WTC11 (cell line): ENCODE results near the gene EFEMP2. TPM values are rescaled to one million over a fixed set of nuclear protein-coding genes. Genes with fewer than 3 reads are reported as not detected.
A peak's percentile ranks its signal among the peaks of the same experiment; 100 is the strongest.

Experiments
- ATAC-seq: fragments of 200-7000 bp; cut with Tn5 transposase; 2 replicates; pipeline ENCODE4 v1.10.0; 2021; ENCODE audit warnings: mild to moderate bottlenecking, moderate library complexity
- CTCF ChIA-PET: fragments of 300-600 bp; sonication (Branson Sonifier 250); formaldehyde crosslinking; loops from one replicate; lab custom pipeline; 2021; ENCODE audit warnings: antibody characterized with exemption; lab: Charles Lee
- POLR2A ChIA-PET: fragments of 350-600 bp; sonication (Branson Sonifier 250); formaldehyde crosslinking; loops from one replicate; lab custom pipeline; 2021; ENCODE audit warnings: antibody characterized with exemption; lab: Charles Lee
- DNase-seq: peaks from one replicate; pipeline ENCODE4 v3.0.0; 2021; ENCODE audit warnings: low spot score
- H3K27ac Mint-ChIP-seq: 2 replicates; pipeline ENCODE4 v1.8.0; 2021; ENCODE audit warnings: mixed read lengths
- H3K27me3 Mint-ChIP-seq: 2 replicates; pipeline ENCODE4 v1.8.0; 2021; ENCODE audit warnings: low read depth, mild to moderate bottlenecking, moderate library complexity, mixed read lengths
- H3K36me3 Mint-ChIP-seq: 2 replicates; pipeline ENCODE4 v1.8.0; 2021; ENCODE audit warnings: mixed read lengths
- H3K4me1 Mint-ChIP-seq: 2 replicates; pipeline ENCODE4 v1.8.0; 2022; ENCODE audit warnings: mixed read lengths
- H3K4me3 Mint-ChIP-seq: 2 replicates; pipeline ENCODE4 v1.8.0; 2021; ENCODE audit warnings: mild to moderate bottlenecking, moderate library complexity, mixed read lengths
- H3K9me3 Mint-ChIP-seq: 2 replicates; pipeline ENCODE4 v1.8.0; 2021; ENCODE audit warnings: mixed read lengths
- AFF4 ChIP-seq: sonication (generic); formaldehyde crosslinking; IDR thresholded peaks from 2 replicates; pipeline ENCODE4 v1.8.1; 2023; ENCODE audit warnings: mild to moderate bottlenecking, missing genetic modification reagents, borderline replicate concordance
- AR ChIP-seq: fragments of 250-450 bp; sonication (Bioruptor Pico); IDR thresholded peaks from 2 replicates; pipeline ENCODE4 v1.9.0; 2021; ENCODE audit warnings: mild to moderate bottlenecking
- ETV6 ChIP-seq: sonication (generic); formaldehyde crosslinking; IDR thresholded peaks from 2 replicates; pipeline ENCODE4 v1.8.1; 2022; ENCODE audit warnings: mild to moderate bottlenecking, missing genetic modification reagents
- GRHL2 ChIP-seq: fragments of 250-450 bp; sonication (Bioruptor Pico); IDR thresholded peaks from 2 replicates; pipeline ENCODE4 v1.8.0; 2022; ENCODE audit warnings: mild to moderate bottlenecking, moderate library complexity; ENCODE audit not compliant: insufficient replicate concordance, severe bottlenecking
- NFATC4 ChIP-seq: fragments of 250-450 bp; sonication (Bioruptor Pico); IDR thresholded peaks from 2 replicates; pipeline ENCODE4 v1.9.0; 2021; ENCODE audit warnings: mild to moderate bottlenecking
- NR3C1 ChIP-seq: sonication (generic); formaldehyde crosslinking; conservative IDR thresholded peaks from 2 replicates; pipeline ENCODE4 v1.8.1; 2023; ENCODE audit warnings: low read depth, mild to moderate bottlenecking, missing genetic modification reagents
- PRRX2 ChIP-seq: fragments of 250-450 bp; sonication (Bioruptor Pico); IDR thresholded peaks from 2 replicates; pipeline ENCODE4 v1.8.0; 2021; ENCODE audit warnings: mild to moderate bottlenecking
- SMAD4 ChIP-seq: sonication (generic); formaldehyde crosslinking; IDR thresholded peaks from 2 replicates; pipeline ENCODE4 v1.8.0; 2022; ENCODE audit warnings: mild to moderate bottlenecking, missing genetic modification reagents
- ZBTB43 ChIP-seq: sonication (generic); formaldehyde crosslinking; IDR thresholded peaks from 2 replicates; pipeline ENCODE4 v1.8.1; 2023; ENCODE audit warnings: mild to moderate bottlenecking, missing genetic modification reagents
- ZNF671 ChIP-seq: fragments of 250-450 bp; sonication (Bioruptor Pico); IDR thresholded peaks from 2 replicates; pipeline ENCODE4 v1.8.0; 2021; ENCODE audit warnings: mild to moderate bottlenecking
- total RNA-seq: library from RNA; stranded (reverse); gene quantifications from 3 replicates; pipeline ENCODE4 v1.2.3, GENCODE V29; 2021
- TF ChIP-seq, protein P1 (sequence below): sonication (generic); formaldehyde crosslinking; IDR thresholded peaks from 2 replicates; pipeline ENCODE4 v1.8.0; 2023; ENCODE audit warnings: mild to moderate bottlenecking, missing genetic modification reagents

The EFEMP2 gene
- total RNA-seq, 1 experiment from 2014 or later: 14.2 TPM

DNA sequence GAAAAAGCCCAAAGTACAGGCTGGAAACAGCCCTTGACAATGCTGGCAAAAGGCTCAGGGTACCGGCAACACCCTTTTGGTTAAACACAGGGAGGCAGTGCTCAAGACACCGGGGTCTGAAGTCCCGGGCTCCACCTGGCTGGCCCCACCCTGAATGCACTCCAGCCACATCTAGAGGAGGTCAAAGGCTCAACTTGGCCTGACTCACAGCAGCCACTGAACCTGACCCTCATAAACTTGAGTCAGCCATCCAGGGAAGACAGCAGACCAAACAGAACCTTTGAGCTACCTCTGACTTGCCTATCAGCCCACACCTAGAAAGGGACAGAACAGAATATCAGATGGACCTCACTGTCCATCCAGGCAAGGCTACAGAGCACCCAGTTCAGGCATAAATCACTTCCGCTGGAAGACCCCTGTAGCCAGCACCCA lies 18.4 kb downstream of the EFEMP2 start (continued):
- no peak for TF ChIP-seq AFF4 (CRISPR knock-in tag)
- no peak for TF ChIP-seq SMAD4 (CRISPR knock-in tag)
- no peak for TF ChIP-seq NR3C1 (CRISPR knock-in tag)

GRCh38 chr11:65853246-65853979 lies 19.2 kb downstream of the EFEMP2 start:
- H3K36me3 Mint-ChIP-seq: peaks cover 53% of the 10 kb centered on the region
- peaks cover 24% of the 10 kb centered on the region for H3K4me1 Mint-ChIP-seq
- peaks cover 4% of the 10 kb centered on the region; the same call in 1 of the 2 replicates for H3K27me3 Mint-ChIP-seq
- H3K9me3 Mint-ChIP-seq: peaks cover 6% of the 10 kb centered on the region; the same call in 1 of the 2 replicates
- peak; percentile 16 for ATAC-seq
- no peak for DNase-seq
- peak overlapping the region; percentile 72 for H3K27ac Mint-ChIP-seq
- ChIA-PET CTCF (interaction anchor here (0.9 to 6.3 kb wide), 14 partner anchors 8 to 162 kb away, joined by 3 to 134 read pairs (median 4); partner anchors contain the start of genes AP5B1, CCDC85B, CST6 and FIBP), POLR2A (interaction anchor here (0.6 to 1.1 kb wide), 6 partner anchors 8 to 133 kb away, joined by 3 to 6 read pairs (median 4); partner anchors contain the start of genes FIBP, RNASEH2C and SNX32)
- no peak overlapping the region for H3K4me3 Mint-ChIP-seq
- peak; percentile 70; the same call in 1 of the 2 replicates for TF ChIP-seq AR (CRISPR knock-in tag)
- no peak for TF ChIP-seq ZBTB43 (CRISPR knock-in tag)
- TF ChIP-seq, protein P1, sequence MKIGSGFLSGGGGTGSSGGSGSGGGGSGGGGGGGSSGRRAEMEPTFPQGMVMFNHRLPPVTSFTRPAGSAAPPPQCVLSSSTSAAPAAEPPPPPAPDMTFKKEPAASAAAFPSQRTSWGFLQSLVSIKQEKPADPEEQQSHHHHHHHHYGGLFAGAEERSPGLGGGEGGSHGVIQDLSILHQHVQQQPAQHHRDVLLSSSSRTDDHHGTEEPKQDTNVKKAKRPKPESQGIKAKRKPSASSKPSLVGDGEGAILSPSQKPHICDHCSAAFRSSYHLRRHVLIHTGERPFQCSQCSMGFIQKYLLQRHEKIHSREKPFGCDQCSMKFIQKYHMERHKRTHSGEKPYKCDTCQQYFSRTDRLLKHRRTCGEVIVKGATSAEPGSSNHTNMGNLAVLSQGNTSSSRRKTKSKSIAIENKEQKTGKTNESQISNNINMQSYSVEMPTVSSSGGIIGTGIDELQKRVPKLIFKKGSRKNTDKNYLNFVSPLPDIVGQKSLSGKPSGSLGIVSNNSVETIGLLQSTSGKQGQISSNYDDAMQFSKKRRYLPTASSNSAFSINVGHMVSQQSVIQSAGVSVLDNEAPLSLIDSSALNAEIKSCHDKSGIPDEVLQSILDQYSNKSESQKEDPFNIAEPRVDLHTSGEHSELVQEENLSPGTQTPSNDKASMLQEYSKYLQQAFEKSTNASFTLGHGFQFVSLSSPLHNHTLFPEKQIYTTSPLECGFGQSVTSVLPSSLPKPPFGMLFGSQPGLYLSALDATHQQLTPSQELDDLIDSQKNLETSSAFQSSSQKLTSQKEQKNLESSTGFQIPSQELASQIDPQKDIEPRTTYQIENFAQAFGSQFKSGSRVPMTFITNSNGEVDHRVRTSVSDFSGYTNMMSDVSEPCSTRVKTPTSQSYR (CRISPR knock-in tag): no peak
- TF ChIP-seq NFATC4: peak; percentile 55
- TF ChIP-seq PRRX2 (CRISPR knock-in tag): peak; percentile 85
- 0 out of 2 replicates have a peak, but pooled peaks have one; percentile 17 for TF ChIP-seq ETV6 (CRISPR knock-in tag)
- no peak for TF ChIP-seq GRHL2
- peak; percentile 12; the same call in 1 of the 2 replicates for TF ChIP-seq ZNF671
